H1 (cell line): ENCODE data around the gene RASAL1. TPM values are rescaled to one million over a fixed set of nuclear protein-coding genes. Genes with fewer than 3 reads are reported as not detected.

Source experiments
- CTCF ChIA-PET: fragments of 300-600 bp; sonication (Branson Sonifier 250); formaldehyde crosslinking; loops from one replicate; lab custom pipeline; 2021; ENCODE audit not compliant: partially characterized antibody; lab: Charles Lee
- POLR2A ChIA-PET: fragments of 300-600 bp; sonication (Branson Sonifier 250); formaldehyde crosslinking; loops from one replicate; lab custom pipeline; 2021; ENCODE audit warnings: inconsistent platforms; ENCODE audit not compliant: partially characterized antibody; lab: Charles Lee
- DNase-seq, 2 experiments: peaks; one replicate each; pipeline versions ENCODE4 v3.0.0 to v3.0.0-alpha.2; 2010 to 2022; ENCODE audit warnings: low spot score in 2 of 2, low read depth in 1 of 2, mixed read lengths in 1 of 2
- FAIRE-seq: peaks from 2 replicates; lab custom pipeline; 2011; peaks lifted over from hg19 to GRCh38; lab: Jason Lieb, UNC
- H2AFZ ChIP-seq: 2 replicates; pipeline ENCODE4 v1.8.1; 2012; ENCODE audit warnings: low read length, inconsistent platforms
- H2AK5ac ChIP-seq: 2 replicates; pipeline ENCODE4 v1.6.1; 2013; ENCODE audit warnings: low read depth, low read length
- H2BK120ac ChIP-seq: replicated peaks from 2 replicates; pipeline ENCODE3; 2013; ENCODE audit warnings: low read depth, low read length, inconsistent platforms
- H2BK12ac ChIP-seq: 2 replicates; pipeline ENCODE4 v1.6.1; 2013; ENCODE audit warnings: low read depth, low read length
- H2BK15ac ChIP-seq: 2 replicates; pipeline ENCODE4 v1.6.1; 2013; ENCODE audit warnings: low read length
- H2BK20ac ChIP-seq: 2 replicates; pipeline ENCODE4 v1.6.1; 2013; ENCODE audit warnings: low read length
- H2BK5ac ChIP-seq: 2 replicates; pipeline ENCODE4 v1.6.1; 2013; ENCODE audit warnings: low read depth, low read length
- H3K14ac ChIP-seq: 2 replicates; pipeline ENCODE4 v1.6.1; 2013; ENCODE audit warnings: inconsistent platforms; ENCODE audit not compliant: insufficient read length
- H3K18ac ChIP-seq: 2 replicates; pipeline ENCODE4 v1.6.1; 2013; ENCODE audit warnings: low read length; ENCODE audit errors: extremely low read depth
- H3K23ac ChIP-seq: 2 replicates; pipeline ENCODE4 v1.6.1; 2013; ENCODE audit warnings: inconsistent platforms; ENCODE audit not compliant: insufficient read length
- H3K23me2 ChIP-seq: 2 replicates; pipeline ENCODE4 v1.6.1; 2013; ENCODE audit warnings: low read depth, low read length
- H3K27ac ChIP-seq: 2 replicates; pipeline ENCODE4 v1.6.1; 2011; ENCODE audit warnings: low read depth, low read length, inconsistent platforms
- H3K27me3 ChIP-seq, 4 experiments: replicated peaks in 1 of 4; 1 replicate in 1 of 4; 2 replicates in 3 of 4; pipeline versions ENCODE4 v1.6.1 to v1.8.1; 2011 to 2013; ENCODE audit warnings: low read length in 3 of 4, mild to moderate bottlenecking in 3 of 4, inconsistent platforms in 2 of 4, mixed read lengths in 2 of 4, moderate library complexity in 1 of 4; ENCODE audit not compliant: control insufficient read depth in 3 of 4, insufficient read depth in 3 of 4; ENCODE audit errors: extremely low read depth in 1 of 4
- H3K36me3 ChIP-seq, 4 experiments: 2 replicates each; pipeline versions ENCODE4 v1.6.1 to v1.8.1; 2011 to 2013; ENCODE audit warnings: mild to moderate bottlenecking in 4 of 4, low read length in 3 of 4, moderate library complexity in 2 of 4, control low read depth in 1 of 4, inconsistent platforms in 1 of 4; ENCODE audit not compliant: insufficient read depth in 4 of 4, control insufficient read depth in 2 of 4
- H3K4ac ChIP-seq: replicated peaks from 2 replicates; pipeline ENCODE3; 2013; ENCODE audit warnings: low read length, low read depth, mixed read lengths, inconsistent platforms; ENCODE audit not compliant: insufficient read length
- H3K4me1 ChIP-seq, 4 experiments: replicated peaks in 1 of 4; 1 replicate in 1 of 4; 2 replicates in 3 of 4; pipeline versions ENCODE4 v1.6.1 to v1.8.1; 2011 to 2013; ENCODE audit warnings: low read length in 3 of 4, inconsistent platforms in 2 of 4, mixed read lengths in 1 of 4; ENCODE audit not compliant: insufficient read depth in 4 of 4, control insufficient read depth in 3 of 4
- H3K4me2 ChIP-seq, 2 experiments: 2 replicates each; pipeline versions ENCODE4 v1.6.1 to v1.8.1; 2011 to 2013; ENCODE audit warnings: low read depth in 2 of 2, low read length in 2 of 2, control low read depth in 1 of 2, inconsistent platforms in 1 of 2, mild to moderate bottlenecking in 1 of 2; ENCODE audit not compliant: insufficient read depth in 1 of 2
- H3K4me3 ChIP-seq, 4 experiments: fragments of 200-600, 300-600 bp in 1 of 4; sonication (generic), shearing (Covaris generic), sonication (Bioruptor Twin) in 1 of 4; 2 replicates each; pipeline versions ENCODE4 v1.5.1 to v1.8.1; 2011 to 2016; ENCODE audit warnings: low read length in 4 of 4, low read depth in 3 of 4, control low read depth in 2 of 4, inconsistent platforms in 2 of 4, mild to moderate bottlenecking in 2 of 4, mixed read lengths in 1 of 4, moderate library complexity in 1 of 4; ENCODE audit not compliant: insufficient read depth in 2 of 4; ENCODE audit errors: extremely low read depth in 1 of 4
- H3K56ac ChIP-seq: replicated peaks from 2 replicates; pipeline ENCODE3; 2013; ENCODE audit warnings: low read depth, mild to moderate bottlenecking, mixed read lengths, low read length, inconsistent platforms; ENCODE audit not compliant: insufficient read length
- H3K79me1 ChIP-seq: 2 replicates; pipeline ENCODE4 v1.6.1; 2013; ENCODE audit warnings: low read depth, low read length, control low read depth
- H3K79me2 ChIP-seq, 2 experiments: 2 replicates each; pipeline versions ENCODE4 v1.6.1 to v1.8.1; 2012 to 2013; ENCODE audit warnings: low read length in 2 of 2, mild to moderate bottlenecking in 2 of 2, inconsistent platforms in 1 of 2; ENCODE audit not compliant: insufficient read depth in 2 of 2, control insufficient read depth in 1 of 2
- H3K9ac ChIP-seq, 4 experiments: replicated peaks in 1 of 4; 1 replicate in 1 of 4; 2 replicates in 3 of 4; pipeline versions ENCODE4 v1.6.1 to v1.8.1; 2011 to 2013; ENCODE audit warnings: low read depth in 3 of 4, low read length in 3 of 4, control low read depth in 2 of 4, mild to moderate bottlenecking in 2 of 4, moderate library complexity in 2 of 4, inconsistent platforms in 1 of 4; ENCODE audit errors: extremely low read depth in 1 of 4
- H3K9me3 ChIP-seq, 2 experiments: 2 replicates each; pipeline versions ENCODE4 v1.6.1 to v1.8.1; 2012 to 2013; ENCODE audit warnings: mild to moderate bottlenecking in 2 of 2, moderate library complexity in 2 of 2, control low read depth in 1 of 2, inconsistent platforms in 1 of 2, low read depth in 1 of 2, low read length in 1 of 2, mixed read lengths in 1 of 2; ENCODE audit not compliant: insufficient read depth in 2 of 2
- H4K20me1 ChIP-seq, 2 experiments: replicated peaks in 1 of 2; 2 replicates each; pipeline versions ENCODE3 to v1.8.1; 2011 to 2013; ENCODE audit warnings: inconsistent platforms in 2 of 2, low read length in 2 of 2, mild to moderate bottlenecking in 1 of 2; ENCODE audit not compliant: insufficient read depth in 2 of 2, control insufficient read depth in 1 of 2
- H4K5ac ChIP-seq: 2 replicates; pipeline ENCODE4 v1.6.1; 2013; ENCODE audit warnings: low read length, low read depth, mixed read lengths, inconsistent platforms; ENCODE audit not compliant: insufficient read length
- H4K8ac ChIP-seq: 2 replicates; pipeline ENCODE4 v1.8.0; 2013; ENCODE audit warnings: mild to moderate bottlenecking, moderate library complexity, low read length, inconsistent platforms; ENCODE audit not compliant: insufficient read depth; ENCODE audit errors: extremely low read depth
- H4K91ac ChIP-seq: replicated peaks from 2 replicates; pipeline ENCODE3; 2013; ENCODE audit warnings: low read length, mixed read lengths, inconsistent platforms; ENCODE audit not compliant: insufficient read length
- WGBS, 2 experiments: shearing (Covaris generic) in 1 of 2; methylation state at CpG; one replicate each; pipeline versions ENCODE4 v1.1.6 to v1.1.7; 2013 to 2015; ENCODE audit warnings: low lambda C conversion rate in 2 of 2, mixed read lengths in 2 of 2, inconsistent platforms in 1 of 2, low coverage in 1 of 2, missing lambda C conversion rate in 1 of 2; ENCODE audit not compliant: insufficient replicate concordance in 2 of 2, insufficient coverage in 1 of 2, insufficient read length in 1 of 2; ENCODE audit errors: extremely low coverage in 1 of 2, missing lambda C conversion rate in 1 of 2; 5-methylcytosine and 5-hydroxymethylcytosine counted together
- polyA plus RNA-seq, 7 experiments: library from polyadenylated mRNA; depleted of rRNA in 3 of 7; stranded (reverse) in 5 of 7; unstranded in 2 of 7; fragments of >200 nt in 5 of 7; fragments of 200-250 nt in 2 of 7; gene quantifications; 1 replicate in 5 of 7; 2 replicates in 1 of 7; 4 replicates in 1 of 7; pipeline versions ENCODE4 v1.2.1 to v1.2.3, GENCODE V29; 2011 to 2013; ENCODE audit warnings: missing spikeins in 2 of 7, mixed read lengths in 2 of 7
- total RNA-seq: library from RNA; stranded (reverse); fragmentation: NEBNext Ultra II Directional; extraction: Animal tissue kit (Norgen Biotek cat#: 25700); gene quantifications from 2 replicates; pipeline ENCODE4 v1.2.1, GENCODE V29; 2021

Gene RASAL1
- total and polyA plus RNA-seq, 2 of the 8 experiments (the other 6 are each of a cell fraction or from before 2014, with no cell fraction given) = 3.7 to 5.0 TPM

DNA sequence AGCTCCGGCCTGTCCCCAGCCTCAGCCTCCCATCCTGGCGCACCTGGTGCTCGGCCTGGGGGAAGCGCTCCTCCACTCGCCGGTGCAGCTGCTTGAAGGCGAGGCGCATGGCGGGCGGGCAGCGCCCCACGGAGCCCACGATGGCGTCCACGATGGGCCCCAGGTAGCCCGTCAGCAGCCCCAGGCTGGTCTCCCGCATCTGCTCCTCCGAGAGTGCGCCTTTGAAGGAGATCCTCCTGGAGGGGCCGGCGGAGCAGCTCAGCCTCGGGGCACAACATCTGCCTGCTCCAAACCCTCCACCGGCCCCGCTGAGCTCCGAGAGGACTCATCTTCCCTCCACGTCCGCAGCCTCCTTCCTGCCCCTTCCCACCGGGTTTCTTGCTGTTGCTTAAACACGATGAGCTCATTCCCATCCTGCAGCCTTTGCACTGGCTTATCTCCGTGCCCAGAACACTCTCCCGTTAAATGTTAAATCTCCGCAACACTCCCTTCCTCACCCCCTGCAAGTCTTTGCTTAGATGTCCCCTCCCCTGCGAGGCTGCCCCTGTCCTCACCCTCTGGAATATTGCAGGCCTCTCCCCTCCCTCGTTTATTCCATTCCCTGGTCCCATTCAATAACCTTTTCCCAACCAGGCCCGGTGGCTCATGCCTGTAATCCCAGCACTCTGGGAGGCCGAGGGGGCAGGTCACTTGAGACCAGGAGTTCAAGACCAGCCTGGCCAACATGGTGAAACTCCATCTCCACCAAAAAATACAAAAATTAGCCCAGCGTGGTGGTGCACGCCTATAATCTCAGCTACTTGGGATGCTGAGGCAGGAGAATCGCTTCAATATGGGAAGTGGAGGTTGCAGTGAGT, 23.3 kb downstream of the RASAL1 start:
- Histone ChIP-seq H3K23ac (no peak overlapping the region), H3K36me3 (no peaks in the 10 kb centered on the region), H3K4me2 (no peak overlapping the region), H3K79me1 (no peaks in the 10 kb centered on the region; the same call in 1 of the 2 replicates), H4K8ac (no peak overlapping the region), H3K79me2 (no peaks in the 10 kb centered on the region), H3K27me3 (no peaks in the 10 kb centered on the region), H2AK5ac (no peak overlapping the region), H2BK15ac (no peak overlapping the region), H3K27ac (no peak overlapping the region), H3K9ac (no peak overlapping the region; a peak in 1 of 7 replicates), H4K20me1 (no peaks in the 10 kb centered on the region), H2AFZ (no peak overlapping the region), H3K4ac (no peak overlapping the region), H3K14ac (no peak overlapping the region), H4K91ac (no peak overlapping the region), H3K9me3 (no peaks in the 10 kb centered on the region), H3K56ac (no peak overlapping the region), H2BK12ac (no peak overlapping the region), H2BK5ac (peak overlapping the region; percentile 55; the same call in 1 of the 2 replicates), H3K18ac (peak overlapping the region; percentile 19; the same call in 1 of the 2 replicates), H4K5ac (no peak overlapping the region), H3K23me2 (no peaks in the 10 kb centered on the region), H2BK20ac (no peak overlapping the region), H3K4me3 (no peak overlapping the region), H3K4me1 (no peaks in the 10 kb centered on the region), H2BK120ac (no peak overlapping the region)
- POLR2A ChIA-PET = interaction anchor here (0.7 kb wide), 1 partner anchor 17 kb away, joined by 3 read pairs; no protein-coding TSS in a partner anchor
- DNase-seq (no peak), FAIRE-seq (no peak)
- CTCF ChIA-PET = interaction anchor here (1.0 to 2.0 kb wide), 8 partner anchors 8 to 119 kb away, joined by 3 to 7 read pairs (median 4); no protein-coding TSS in a partner anchor
- 91% methylated on average over 38 of the region's 39 CpGs; no CpG with 5 or more reads in 1 of the 2 experiments for WGBS, 2 experiments
